ENCODE data around the gene GNMT. TPM values are rescaled to one million over a fixed set of nuclear protein-coding genes. Genes with fewer than 3 reads are reported as not detected.

GNMT gene
- polyA plus RNA-seq, 1 of the 3 experiments (the other 2 are of a cell fraction), result 2.0 TPM

DNA sequence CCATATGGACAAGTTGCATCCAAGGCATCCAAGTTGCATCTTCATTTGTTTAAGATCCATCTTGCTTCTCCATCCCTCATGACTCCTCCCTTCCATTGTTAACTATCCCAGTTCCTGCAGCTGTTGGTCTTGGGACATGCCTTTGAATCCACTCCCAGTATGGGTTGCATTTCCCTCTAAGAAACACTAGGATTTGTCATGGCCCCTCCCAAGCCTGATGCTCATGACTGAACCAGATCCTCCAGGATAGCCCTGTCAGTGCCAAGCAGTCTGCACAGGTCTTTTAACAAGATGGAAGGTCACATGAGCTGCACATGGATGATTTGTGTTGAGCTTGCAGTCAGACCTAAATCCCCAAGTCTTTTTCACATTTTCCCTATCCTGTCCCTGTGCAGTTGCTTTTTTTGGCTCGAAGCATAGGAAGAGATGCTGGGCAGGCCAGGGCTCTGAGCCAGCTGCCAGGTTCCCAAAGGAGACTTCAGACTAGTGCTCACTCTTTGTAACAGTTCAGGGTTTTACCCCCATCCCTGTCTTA lies 28.0 kb downstream of the GNMT start:
- ChIA-PET POLR2A (interaction anchor here (1.0 kb wide), 1 partner anchor 11 kb away, joined by 3 read pairs; no protein-coding TSS in a partner anchor), CTCF (interaction anchor here (0.7 to 1.3 kb wide), 5 partner anchors 8 to 87 kb away, joined by 3 read pairs; no protein-coding TSS in a partner anchor)
- no peak for TF ChIP-seq NFIC (IDR thresholded peaks at IDR 0.05; ENCODE audit: borderline replicate concordance)
- TF ChIP-seq, protein P1, sequence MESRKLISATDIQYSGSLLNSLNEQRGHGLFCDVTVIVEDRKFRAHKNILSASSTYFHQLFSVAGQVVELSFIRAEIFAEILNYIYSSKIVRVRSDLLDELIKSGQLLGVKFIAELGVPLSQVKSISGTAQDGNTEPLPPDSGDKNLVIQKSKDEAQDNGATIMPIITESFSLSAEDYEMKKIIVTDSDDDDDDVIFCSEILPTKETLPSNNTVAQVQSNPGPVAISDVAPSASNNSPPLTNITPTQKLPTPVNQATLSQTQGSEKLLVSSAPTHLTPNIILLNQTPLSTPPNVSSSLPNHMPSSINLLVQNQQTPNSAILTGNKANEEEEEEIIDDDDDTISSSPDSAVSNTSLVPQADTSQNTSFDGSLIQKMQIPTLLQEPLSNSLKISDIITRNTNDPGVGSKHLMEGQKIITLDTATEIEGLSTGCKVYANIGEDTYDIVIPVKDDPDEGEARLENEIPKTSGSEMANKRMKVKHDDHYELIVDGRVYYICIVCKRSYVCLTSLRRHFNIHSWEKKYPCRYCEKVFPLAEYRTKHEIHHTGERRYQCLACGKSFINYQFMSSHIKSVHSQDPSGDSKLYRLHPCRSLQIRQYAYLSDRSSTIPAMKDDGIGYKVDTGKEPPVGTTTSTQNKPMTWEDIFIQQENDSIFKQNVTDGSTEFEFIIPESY (IDR thresholded peaks at IDR 0.05; ENCODE audit: borderline replicate concordance, low read depth), result no peak
- TF ChIP-seq MEF2A (IDR thresholded peaks at IDR 0.05; ENCODE audit: borderline replicate concordance, low read depth), result no peak
- no peak for TF ChIP-seq POLR2AphosphoS5 (IDR thresholded peaks at IDR 0.05; ENCODE audit: low read depth, low read length)
- no peak for TF ChIP-seq EZH2phosphoT487 (IDR thresholded peaks at IDR 0.05; ENCODE audit: borderline replicate concordance, low read depth)
- no peak for TF ChIP-seq GATA2 (CRISPR knock-in tag; IDR thresholded peaks at IDR 0.05)
- TF ChIP-seq RCOR1 (IDR thresholded peaks at IDR 0.05; ENCODE audit: low read length), result no peak
- no peak for TF ChIP-seq GABPA (IDR thresholded peaks at IDR 0.05; ENCODE audit: low read depth)
- TF ChIP-seq, protein P2, sequence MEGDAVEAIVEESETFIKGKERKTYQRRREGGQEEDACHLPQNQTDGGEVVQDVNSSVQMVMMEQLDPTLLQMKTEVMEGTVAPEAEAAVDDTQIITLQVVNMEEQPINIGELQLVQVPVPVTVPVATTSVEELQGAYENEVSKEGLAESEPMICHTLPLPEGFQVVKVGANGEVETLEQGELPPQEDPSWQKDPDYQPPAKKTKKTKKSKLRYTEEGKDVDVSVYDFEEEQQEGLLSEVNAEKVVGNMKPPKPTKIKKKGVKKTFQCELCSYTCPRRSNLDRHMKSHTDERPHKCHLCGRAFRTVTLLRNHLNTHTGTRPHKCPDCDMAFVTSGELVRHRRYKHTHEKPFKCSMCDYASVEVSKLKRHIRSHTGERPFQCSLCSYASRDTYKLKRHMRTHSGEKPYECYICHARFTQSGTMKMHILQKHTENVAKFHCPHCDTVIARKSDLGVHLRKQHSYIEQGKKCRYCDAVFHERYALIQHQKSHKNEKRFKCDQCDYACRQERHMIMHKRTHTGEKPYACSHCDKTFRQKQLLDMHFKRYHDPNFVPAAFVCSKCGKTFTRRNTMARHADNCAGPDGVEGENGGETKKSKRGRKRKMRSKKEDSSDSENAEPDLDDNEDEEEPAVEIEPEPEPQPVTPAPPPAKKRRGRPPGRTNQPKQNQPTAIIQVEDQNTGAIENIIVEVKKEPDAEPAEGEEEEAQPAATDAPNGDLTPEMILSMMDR (IDR thresholded peaks at IDR 0.05), result no peak
- Histone ChIP-seq H3K9me3 (no peaks in the 10 kb centered on the region), H3K4me1 (ENCODE audit: control insufficient read depth in 1 of 2, insufficient read depth in 2 of 2, low read depth in 1 of 2, low read length in 1 of 2) (peaks cover 17 to 20% of the 10 kb centered on the region in 2 experiments; a peak in 3 of 4 replicates), H3K79me2 (ENCODE audit: insufficient read depth) (peaks cover 51% of the 10 kb centered on the region), H2AFZ (ENCODE audit: low read depth) (no peak overlapping the region), H3K4me2 (no peak overlapping the region), H3K27ac (ENCODE audit: low read depth in 2 of 2, low read length in 1 of 2) (no peak overlapping the region), H3K9me2 (no peaks in the 10 kb centered on the region), H3K36me3 (replicated peaks in 1 of 2; ENCODE audit: control insufficient read depth in 1 of 2, insufficient read depth in 2 of 2, low read length in 1 of 2) (peaks cover 19 to 24% of the 10 kb centered on the region in 2 experiments), H3K4me3 (ENCODE audit: low read depth in 2 of 2, low read length in 1 of 2) (no peak overlapping the region), H3F3A (replicated peaks; ENCODE audit: insufficient read depth) (no peaks in the 10 kb centered on the region), H4K20me1 (ENCODE audit: insufficient read depth) (no peaks in the 10 kb centered on the region), H3K9ac (no peak overlapping the region), H3K27me3 (ENCODE audit: insufficient read depth) (no peaks in the 10 kb centered on the region)
- WGBS (ENCODE audit: low lambda C conversion rate), result 90% methylated on average over 1 of the region's 1 CpG
- no peak for DNase-seq

GRCh38 chr6:42989923-42990322 lies 29.4 kb downstream of the GNMT start:
- H3F3A ChIP-seq (replicated peaks; ENCODE audit: insufficient read depth), result no peaks in the 10 kb centered on the region
- WGBS (ENCODE audit: low lambda C conversion rate), result 96% methylated on average over 5 of the region's 5 CpGs
- no peaks in the 10 kb centered on the region for H3K9me2 ChIP-seq
- DNase-seq, result no peak
- H3K27me3 ChIP-seq (ENCODE audit: insufficient read depth), result no peaks in the 10 kb centered on the region
- no peak overlapping the region for H3K27ac ChIP-seq (ENCODE audit: low read depth in 2 of 2, low read length in 1 of 2)
- no peak overlapping the region for H3K4me3 ChIP-seq (ENCODE audit: low read depth in 2 of 2, low read length in 1 of 2)
- H3K9ac ChIP-seq, result no peak overlapping the region
- H2AFZ ChIP-seq (ENCODE audit: low read depth), result no peak overlapping the region
- no peak for TF ChIP-seq CHD2 (IDR thresholded peaks at IDR 0.05; ENCODE audit: low read length, partially characterized antibody)
- TF ChIP-seq NRF1 (IDR thresholded peaks at IDR 0.05; ENCODE audit: low read depth, low read length), result no peak
- ChIA-PET CTCF (no interaction called here), POLR2A (no interaction called here)
- H4K20me1 ChIP-seq (ENCODE audit: insufficient read depth), result no peaks in the 10 kb centered on the region
- no peak overlapping the region for H3K4me2 ChIP-seq
- H3K36me3 ChIP-seq (replicated peaks in 1 of 2; ENCODE audit: control insufficient read depth in 1 of 2, insufficient read depth in 2 of 2, low read length in 1 of 2), result peaks cover 19 to 24% of the 10 kb centered on the region in 2 experiments
- H3K9me3 ChIP-seq, result no peaks in the 10 kb centered on the region
- H3K79me2 ChIP-seq (ENCODE audit: insufficient read depth), result peaks cover 47% of the 10 kb centered on the region
- peaks cover 17 to 20% of the 10 kb centered on the region in 2 experiments; a peak in 3 of 4 replicates for H3K4me1 ChIP-seq (ENCODE audit: control insufficient read depth in 1 of 2, insufficient read depth in 2 of 2, low read depth in 1 of 2, low read length in 1 of 2)

Measured in SK-N-SH (cell line).